HG03039 (cell line): Measurements from ENCODE around the gene KREMEN2.

Source experiments
- ATAC-seq: cut with Tn5 transposase; IDR thresholded peaks from one replicate; pipeline ENCODE4 v1.9.1; 2021; ENCODE audit warnings: mild to moderate bottlenecking, moderate library complexity; ENCODE audit not compliant: unreplicated experiment

Gene KREMEN2

DNA sequence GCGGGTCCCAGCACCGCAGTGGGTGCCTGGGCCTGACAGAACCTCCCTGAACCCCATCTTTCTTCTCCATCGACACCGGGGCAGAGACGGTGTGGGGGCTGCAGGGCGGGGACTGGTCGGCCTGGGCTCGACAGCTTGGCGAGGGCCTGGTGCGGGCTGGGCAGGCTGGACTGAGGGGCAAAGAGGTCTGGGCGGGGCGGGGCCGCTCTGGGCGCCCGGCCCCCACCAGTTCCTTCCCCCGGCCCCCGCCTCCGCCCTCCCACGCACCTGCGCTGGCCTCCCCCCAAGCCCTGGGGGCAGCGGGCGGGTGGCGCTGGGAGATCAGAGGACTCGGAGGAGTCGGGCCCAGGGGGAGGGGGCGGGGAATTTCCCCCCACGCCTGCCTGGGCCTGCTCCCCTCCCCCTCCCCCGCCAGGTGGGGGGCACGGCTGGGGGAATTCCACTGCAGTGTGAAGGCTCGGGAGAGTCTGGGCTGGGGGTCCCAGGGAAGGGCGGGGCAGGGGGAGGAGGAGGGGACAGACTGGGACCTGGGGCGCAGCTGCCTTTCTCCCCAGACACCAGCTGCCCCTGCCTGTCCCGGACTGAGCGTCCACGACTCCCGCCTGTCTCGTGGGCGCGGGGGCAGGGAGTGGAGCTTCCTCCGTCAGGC, 877 bp upstream of the KREMEN2 start:
- ATAC-seq = no peak

DNA sequence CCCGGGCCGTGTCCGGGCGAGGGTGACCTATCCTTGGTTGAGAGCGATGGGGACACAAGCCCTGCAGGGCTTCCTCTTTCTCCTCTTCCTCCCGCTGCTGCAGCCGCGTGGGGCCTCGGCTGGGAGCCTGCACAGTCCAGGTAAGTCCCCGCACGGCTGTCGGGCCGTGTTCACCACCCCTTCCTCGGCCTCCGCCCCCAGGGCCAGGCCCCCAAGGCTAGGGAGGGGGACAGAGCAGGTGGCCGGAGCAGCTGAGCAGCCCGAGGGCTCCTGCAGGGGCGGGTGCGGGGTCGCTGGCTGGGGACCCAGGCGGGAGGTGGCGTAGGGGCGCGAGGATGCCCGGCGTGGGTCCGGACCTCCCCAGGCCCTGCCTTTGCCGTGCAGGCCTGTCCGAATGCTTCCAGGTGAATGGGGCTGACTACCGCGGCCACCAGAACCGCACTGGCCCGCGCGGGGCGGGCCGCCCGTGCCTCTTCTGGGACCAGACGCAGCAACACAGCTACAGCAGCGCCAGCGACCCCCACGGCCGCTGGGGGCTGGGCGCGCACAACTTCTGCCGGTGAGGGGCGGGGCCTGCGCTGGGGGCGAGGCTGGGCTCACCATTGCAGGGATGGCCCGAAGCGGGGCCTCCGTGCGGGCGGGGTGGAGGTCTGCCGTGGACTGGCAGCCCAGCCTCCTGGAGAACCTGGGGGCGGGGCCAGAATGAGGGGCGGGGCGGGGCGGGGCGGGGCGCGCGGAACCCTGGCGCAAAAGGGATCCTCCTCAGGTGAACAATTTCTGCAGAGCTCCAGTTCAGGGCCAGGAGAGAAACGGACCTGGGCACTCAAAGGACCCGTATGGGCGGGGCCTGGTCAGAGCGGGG, 631 bp downstream of the KREMEN2 start:
- no peak for ATAC-seq

DNA sequence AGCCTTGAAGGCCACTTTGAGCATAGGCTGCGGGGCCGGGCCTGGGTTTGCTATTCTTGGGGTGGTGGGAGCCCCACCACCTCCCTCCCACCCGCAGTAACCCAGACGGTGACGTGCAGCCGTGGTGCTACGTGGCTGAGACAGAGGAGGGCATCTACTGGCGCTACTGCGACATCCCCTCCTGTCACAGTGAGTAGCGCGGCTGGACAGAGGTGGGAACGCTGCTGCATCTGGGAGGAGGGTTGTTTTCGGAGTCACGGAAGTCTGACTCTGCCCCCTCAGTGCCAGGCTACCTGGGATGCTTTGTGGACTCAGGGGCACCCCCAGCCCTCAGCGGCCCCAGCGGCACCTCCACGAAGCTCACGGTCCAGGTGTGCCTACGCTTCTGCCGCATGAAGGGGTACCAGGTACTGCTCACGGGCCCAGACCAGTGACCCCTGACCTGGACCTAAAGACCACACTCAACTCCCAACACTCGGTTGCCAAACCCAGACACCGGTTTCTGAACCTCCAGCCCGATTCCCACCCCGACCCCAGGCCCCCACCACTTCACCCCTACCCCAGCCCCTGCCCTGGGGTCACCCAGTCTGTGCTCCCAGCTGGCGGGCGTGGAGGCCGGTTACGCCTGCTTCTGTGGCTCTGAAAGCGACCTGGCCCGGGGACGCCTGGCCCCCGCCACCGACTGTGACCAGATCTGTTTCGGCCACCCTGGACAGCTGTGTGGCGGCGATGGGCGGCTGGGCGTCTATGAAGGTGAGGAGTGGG, 2.1 kb downstream of the KREMEN2 start:
- no peak for ATAC-seq

DNA sequence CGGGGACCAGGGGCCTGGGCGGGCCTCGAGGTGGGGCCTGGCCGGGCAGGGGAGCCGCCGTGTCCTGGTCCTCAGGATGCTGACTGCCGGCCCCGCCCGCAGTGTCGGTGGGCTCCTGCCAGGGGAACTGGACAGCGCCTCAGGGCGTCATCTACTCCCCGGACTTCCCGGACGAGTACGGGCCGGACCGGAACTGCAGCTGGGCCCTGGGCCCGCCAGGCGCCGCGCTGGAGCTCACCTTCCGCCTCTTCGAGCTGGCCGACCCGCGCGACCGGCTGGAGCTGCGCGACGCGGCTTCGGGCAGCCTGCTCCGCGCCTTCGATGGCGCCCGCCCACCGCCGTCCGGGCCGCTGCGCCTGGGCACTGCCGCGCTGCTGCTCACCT, 2.7 kb downstream of the KREMEN2 start:
- ATAC-seq = no peak

DNA sequence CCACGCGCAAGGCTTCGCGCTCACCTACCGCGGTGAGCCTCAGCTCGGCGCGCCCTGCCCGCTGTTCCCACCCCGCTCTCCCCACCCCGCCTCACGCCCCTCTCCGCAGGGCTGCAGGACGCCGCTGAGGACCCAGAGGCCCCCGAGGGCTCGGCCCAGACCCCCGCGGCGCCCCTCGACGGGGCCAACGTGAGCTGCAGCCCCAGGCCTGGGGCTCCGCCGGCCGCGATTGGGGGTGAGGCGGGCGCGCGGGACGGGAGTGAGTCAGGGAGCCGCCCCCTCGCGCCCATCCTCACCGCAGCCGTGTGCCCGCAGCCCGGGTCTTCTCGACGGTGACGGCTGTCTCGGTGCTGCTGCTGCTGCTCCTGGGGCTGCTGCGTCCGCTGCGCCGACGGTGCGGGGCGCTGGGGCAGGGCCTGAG, 3.1 kb downstream of the KREMEN2 start:
- ATAC-seq = no peak

DNA sequence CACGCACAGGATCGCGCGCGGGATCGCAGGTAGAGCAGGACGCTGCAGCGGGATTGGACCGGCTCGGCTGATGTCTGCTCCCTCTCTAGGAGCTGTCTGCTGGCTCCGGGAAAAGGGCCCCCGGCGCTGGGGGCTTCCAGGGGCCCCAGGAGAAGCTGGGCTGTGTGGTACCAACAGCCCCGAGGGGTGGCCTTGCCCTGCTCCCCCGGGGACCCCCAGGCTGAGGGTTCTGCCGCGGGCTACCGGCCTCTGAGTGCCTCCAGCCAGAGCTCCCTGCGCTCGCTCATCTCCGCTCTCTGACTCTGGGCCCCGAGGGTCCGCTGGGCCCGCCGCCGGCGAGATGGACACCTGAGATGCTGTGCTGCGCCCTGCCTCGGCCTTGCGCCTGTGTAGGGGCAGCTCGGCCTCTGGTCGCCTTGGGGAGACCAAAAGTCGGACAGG, 3.7 kb downstream of the KREMEN2 start:
- no peak for ATAC-seq

DNA sequence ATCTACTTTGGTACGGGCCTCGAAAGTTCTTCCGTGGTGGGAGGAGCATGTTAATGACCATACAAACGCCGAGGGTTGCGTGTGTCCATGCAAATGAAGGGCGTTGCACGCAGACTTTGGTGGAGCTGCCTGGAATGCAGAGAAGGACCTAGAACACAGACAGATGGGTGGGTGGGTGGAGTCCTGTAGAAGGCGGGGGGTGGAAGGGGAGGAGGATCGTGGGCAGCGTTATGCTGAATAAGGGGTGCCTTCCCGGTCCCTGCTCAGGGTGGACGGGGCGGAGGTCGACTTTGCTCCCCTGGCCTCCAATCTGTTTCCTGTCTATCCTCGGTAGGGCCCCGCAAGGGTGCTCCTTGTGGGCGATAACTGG, 4.3 kb downstream of the KREMEN2 start:
- ATAC-seq = no peak

DNA sequence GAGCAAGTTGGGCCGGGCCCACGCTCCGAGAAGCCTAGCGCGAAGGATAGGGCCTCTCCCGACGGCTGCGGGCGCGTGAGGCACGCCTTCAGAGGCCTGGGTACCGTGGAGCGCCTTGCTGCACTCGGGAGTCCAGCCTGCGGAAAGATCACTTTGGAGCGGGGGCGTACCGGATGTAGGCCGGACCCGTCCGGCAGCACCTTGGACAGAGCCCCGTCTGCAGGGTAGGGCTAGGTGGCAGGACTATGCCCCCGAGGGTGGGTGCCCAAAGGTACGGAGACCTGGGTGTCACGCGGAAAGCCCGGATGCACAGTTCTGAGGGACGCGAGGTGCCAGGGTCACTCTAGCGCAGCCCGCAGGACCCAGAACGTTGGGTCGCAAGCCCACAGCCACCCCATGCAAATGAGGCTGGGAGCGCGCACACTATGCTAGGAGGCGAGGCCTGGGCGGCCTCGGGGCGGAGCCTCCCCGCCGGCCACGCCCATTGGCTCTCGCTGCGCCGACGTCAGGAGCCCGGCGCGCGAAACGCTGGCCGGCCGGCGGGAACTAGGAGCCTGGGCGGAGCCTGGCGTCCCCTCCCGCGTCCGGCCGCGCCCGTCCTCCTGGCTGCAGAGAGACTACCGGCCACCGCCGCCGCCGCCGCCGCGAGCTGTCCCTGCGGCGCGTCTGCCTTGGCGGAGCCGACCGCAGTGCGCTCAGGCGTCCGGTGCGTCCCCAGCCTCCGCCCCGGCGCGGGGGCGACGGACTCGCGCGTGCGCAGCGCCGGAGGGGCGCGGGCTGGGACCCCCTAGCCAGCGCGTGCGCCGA, 4.9 kb downstream of the KREMEN2 start, which contains the start of gene PAQR4:
Gene PAQR4 (plus strand): TSS at position 611 of the 807 bp plus-strand sequence. CDS start 327 bp downstream, outside the sequence.
- ATAC-seq = peak; percentile 70

DNA sequence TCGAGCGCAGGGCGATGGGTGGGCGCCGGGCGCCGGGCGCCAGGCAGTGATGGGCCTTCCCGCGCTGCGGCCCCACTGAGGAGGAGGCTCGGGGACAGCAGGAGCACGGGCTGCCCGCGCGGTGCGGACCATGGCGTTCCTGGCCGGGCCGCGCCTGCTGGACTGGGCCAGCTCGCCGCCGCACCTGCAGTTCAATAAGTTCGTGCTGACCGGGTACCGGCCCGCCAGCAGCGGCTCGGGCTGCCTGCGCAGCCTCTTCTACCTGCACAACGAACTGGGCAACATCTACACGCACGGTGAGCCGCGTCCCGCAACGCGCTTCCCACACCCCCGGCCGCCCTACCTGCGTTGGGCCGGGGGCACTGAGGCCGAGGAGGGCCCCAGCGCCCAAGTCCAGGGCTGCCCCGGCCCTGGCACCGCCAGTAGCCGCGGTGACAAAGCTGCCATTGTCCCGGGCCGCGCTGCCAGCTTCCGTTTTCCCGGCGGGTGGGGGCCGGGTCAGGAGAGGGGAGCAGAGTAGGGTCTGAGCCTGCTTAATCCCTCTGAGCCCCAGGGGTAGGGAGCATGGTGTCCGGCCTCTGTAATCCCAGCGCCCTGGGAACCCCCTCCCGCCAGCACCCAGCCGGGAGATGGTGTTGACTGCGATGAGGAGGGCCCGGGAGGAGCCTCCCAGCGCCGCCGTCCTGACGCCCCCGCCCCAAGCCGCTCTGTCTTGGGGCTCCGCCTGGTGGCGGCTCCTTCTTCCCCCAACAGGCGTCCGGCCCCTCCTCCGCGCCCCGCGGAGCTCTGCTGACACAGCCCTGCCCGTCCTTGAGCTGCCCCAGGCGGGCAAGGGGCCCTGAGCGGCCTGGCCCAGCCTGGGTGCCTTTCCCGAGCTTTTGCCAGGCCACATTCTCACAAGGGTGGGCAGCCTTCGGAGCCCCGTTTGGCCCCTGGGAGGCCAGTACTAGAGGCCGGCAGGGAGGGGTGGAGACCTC, 5.8 kb downstream of the KREMEN2 start:
- ATAC-seq = no peak

DNA sequence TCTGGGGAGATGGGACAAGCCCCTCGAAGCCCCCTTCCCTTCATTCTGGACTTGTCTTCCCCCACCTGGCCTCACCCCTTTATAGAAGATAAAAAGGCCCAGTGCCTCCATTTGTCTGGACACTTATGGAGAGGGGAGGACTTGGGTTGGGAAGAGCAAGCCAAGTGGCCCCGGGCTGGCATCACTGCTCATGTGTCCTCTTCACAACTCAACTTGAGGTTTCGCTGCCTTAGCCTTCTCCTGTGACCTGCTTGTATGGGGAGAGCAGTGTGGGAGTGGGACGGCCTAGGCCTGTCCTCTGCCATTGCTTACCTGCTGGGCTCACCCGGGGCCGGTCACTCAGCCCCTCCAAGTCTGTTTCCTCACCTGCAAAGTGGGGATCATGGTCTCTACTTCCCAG, 6.5 kb downstream of the KREMEN2 start:
- no peak for ATAC-seq

DNA sequence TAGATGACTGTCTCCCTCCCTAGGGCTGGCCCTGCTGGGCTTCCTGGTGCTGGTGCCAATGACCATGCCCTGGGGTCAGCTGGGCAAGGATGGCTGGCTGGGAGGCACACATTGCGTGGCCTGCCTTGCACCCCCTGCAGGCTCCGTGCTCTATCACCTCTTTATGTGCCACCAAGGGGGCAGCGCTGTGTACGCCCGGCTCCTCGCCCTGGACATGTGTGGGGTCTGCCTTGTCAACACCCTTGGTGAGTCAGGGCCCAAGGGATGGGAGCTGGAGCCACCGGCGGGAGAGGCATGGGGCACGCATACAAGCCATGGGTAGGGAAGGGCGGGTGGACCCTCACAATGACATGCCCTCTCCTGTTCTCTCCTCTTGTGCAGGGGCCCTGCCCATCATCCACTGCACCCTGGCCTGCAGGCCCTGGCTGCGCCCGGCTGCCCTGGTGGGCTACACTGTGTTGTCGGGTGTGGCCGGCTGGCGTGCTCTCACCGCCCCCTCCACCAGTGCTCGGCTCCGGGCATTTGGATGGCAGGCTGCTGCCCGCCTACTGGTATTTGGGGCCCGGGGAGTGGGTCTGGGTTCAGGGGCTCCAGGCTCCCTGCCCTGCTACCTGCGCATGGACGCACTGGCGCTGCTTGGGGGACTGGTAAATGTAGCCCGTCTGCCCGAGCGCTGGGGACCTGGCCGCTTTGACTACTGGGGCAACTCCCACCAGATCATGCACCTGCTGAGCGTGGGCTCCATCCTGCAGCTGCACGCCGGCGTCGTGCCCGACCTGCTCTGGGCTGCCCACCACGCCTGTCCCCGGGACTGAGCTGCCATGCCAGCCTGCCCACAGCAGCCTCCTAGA, 7.3 kb downstream of the KREMEN2 start:
- ATAC-seq = no peak

DNA sequence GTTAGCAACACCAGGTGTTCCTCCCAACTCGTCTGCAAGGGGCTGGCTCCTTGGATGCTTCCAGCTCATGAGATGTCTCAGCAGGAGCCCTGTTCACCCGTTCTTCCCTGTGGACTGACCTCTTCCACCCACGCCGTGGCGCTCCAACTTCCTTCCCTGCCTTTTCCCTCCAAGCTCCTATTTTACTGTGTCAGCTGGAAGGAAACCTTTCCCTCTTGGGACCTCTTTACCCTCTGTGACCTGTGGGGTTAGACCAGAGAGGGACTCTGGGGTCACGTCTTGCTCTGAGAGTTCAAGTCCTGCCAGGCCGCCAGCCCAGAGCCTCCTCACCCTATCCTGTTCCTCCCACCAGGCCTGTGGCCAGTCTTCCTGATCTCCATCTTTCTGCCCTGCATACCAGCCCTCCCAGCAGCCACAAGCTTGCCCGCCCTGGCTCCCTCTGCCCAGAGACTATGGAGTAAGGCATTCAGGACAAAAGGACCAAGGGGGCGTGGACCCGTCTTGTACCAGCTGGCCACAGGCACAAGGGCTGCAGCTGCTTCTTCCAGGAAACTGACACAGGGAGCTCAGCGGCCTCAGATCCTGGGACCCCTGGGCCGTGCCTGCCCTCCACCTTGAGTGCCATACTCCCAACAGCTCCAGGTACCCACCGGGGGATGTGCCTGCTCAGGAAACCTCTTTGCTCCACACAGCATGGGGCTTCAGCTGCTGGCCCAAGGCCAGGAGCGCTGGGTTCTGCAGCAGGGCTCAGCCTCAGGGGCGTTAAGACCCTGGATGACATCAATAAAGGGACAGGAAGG, 8.1 kb downstream of the KREMEN2 start:
- no peak for ATAC-seq

DNA sequence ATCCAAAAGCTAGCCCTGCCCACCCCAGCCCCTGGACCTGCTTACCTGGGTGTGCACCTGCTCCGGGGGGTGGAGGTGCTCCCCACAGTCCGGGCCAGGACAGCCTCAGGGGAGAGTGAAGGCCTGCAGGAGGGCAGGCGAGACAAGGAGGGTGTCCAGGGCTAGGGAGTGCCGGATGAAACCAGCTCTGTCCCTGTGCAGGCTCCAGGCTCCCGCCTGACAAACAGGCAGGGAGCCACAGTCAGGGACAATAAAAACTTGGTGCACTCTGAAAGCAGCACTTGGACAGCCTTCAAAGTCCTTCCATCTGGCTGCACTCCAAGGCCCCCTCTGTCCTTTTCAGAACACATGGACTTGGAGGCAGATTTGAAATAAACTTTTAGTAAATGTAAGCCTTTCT, 9.0 kb downstream of the KREMEN2 start:
- ATAC-seq = no peak

DNA sequence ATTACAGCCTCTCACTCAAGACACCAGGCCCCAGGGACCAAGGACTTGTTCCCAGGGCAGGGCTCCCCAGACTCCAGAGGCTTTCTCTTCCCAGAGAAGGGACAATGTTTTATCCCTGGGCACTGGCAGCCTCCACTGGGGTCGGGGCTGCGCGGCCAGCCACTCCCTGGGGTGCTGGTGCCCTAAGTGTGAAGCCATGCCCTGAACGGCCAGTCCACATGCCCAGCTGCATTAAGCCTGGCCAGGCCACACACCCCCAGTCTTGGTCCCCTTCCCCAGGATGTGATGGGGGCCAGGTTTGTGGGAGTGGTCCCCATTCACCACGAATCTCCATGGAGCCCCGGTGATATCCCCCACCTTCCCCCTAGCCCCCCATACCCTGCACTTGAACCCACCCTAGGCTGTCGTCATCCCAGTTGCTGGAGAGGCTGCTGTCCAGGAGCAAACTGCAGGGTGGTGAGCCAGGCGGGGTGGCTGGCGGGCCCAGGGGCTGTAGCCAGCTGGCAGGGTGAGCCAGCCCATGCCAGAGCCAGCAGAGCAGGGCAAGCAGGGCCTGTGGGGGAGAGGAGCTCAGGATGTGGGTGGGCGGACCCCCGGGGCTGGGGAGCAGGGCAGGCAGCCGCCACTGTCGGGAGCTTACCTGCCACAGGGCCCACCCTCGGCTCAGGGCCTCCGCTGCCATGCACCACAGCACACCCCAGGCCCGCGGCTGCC, 9.7 kb downstream of the KREMEN2 start:
- no peak for ATAC-seq

DNA sequence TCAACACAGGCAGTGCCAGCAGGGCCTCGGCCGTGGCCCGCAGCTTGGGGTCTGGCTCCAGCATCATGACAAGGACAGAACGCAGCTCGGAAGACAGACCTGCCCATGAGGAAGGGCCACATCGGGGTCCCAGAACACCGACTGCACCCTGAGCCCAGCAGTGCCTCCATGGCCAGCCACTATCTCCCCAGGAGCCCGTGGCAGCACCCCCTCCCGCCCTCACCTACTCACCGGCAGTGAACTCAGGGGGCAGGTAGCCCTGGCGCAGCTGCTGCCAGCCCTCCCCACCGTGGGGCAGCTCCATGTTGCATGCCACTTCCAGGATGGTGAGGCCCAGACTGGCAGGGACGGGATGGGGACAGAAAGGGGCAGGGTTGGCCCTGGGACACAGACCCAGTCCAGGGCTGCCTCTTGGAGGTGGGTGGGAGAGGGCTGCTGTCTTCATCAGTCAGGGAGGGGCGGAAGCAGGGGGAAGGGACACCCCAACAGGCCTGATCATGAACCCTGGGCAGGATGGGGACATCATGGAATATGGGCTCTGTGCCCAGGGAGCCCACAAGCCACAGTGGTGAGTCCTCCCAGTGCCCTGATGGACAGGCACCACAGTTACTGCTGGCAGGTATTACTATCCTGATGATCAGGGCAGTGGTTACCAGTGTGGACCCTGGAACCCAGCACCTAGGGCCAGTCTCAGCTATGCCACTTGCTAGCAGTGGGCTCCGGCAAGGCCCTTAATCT, 10.4 kb downstream of the KREMEN2 start:
- no peak for ATAC-seq

DNA sequence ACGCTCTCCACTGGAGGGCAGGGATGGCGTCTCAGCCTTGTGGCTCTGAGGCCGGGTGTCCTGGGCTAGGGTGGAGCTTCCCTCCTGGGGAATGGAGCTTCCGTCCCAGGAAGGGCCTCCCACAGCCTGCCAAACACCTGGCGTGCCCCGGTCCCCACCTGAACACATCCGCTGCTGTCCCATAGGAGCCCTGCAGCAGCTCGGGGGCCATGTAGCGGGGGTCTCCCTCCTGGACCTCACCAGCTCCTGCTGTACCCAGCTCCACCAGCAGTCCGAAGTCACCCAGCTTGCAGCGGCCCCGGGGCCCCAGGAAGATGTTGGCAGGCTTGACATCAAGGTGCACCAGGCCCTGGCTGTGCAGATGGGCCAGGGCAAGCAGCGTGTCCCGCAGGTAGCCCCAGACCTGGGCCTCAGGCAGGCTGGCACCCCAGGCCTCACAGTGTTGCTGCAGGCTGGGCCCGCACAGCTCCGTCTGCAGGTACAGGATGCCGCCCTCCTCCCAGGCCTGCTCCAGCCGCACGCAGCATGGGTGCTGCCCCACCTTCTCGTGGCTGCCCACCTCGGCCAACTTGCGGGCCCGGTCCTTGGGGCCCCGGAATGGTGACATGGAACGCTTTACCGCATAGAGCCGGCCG, 11.2 kb downstream of the KREMEN2 start:
- no peak for ATAC-seq
